GM23338 (cell line): ENCODE data around the gene VASN. TPM values are rescaled to one million over a fixed set of nuclear protein-coding genes. Genes with fewer than 3 reads are reported as not detected.

Source experiments
- polyA plus RNA-seq: library from polyadenylated mRNA; unstranded; fragments of >200 nt; fragmentation: Nextera tagmentation; extraction: Ambion mirVana; gene quantifications from 2 replicates; pipeline ENCODE4 v1.2.1, GENCODE V29; 2016
- small RNA-seq: library from RNA; depleted of rRNA; stranded (forward); fragments of <200 nt; gene quantifications from one replicate; pipeline ENCODE3, GENCODE V24; 2014; ENCODE audit warnings: low replicate concordance
- total RNA-seq: library from RNA; depleted of rRNA; stranded (reverse); fragments of >200 nt; shearing (Covaris generic); gene quantifications from 2 replicates; pipeline ENCODE4 v1.2.3, GENCODE V29; 2014; rRNA removed

The VASN gene
- total and polyA plus RNA-seq, 2 experiments from 2014 or later, result 8.0 to 15.5 TPM

Small RNAs within 50 kb of the gene (small RNA-seq; reads per million reads assigned to genes)
- gene AC012676.2, result not detected

Other genes starting within 250 kb of the VASN start
- gene SRL, start 129.8 kb upstream of the VASN start, total RNA-seq, result not detected in 2 replicates
- gene SRL, start 129.8 kb upstream of the VASN start, polyA plus RNA-seq, result not detected in 2 replicates
- gene TFAP4, start 98.8 kb upstream of the VASN start, total RNA-seq, result 19.3 and 20.7 TPM in 2 replicates
- gene TFAP4, start 98.8 kb upstream of the VASN start, polyA plus RNA-seq, result 8.6 and 9.6 TPM in 2 replicates
- gene GLIS2, start 55.8 kb upstream of the VASN start, total RNA-seq, result 9.0 and 10.2 TPM in 2 replicates
- 8.2 and 8.8 TPM in 2 replicates for gene GLIS2, start 55.8 kb upstream of the VASN start, polyA plus RNA-seq
- gene PAM16, start 20.5 kb upstream of the VASN start, total RNA-seq, result 84.1 and 113 TPM in 2 replicates
- gene PAM16, start 20.5 kb upstream of the VASN start, polyA plus RNA-seq, result 283 and 331 TPM in 2 replicates
- gene CORO7, start 44.7 kb downstream of the VASN start, total RNA-seq, result 40.5 and 46.4 TPM in 2 replicates
- gene CORO7, start 44.7 kb downstream of the VASN start, polyA plus RNA-seq, result 14.2 and 19.1 TPM in 2 replicates
- gene DNAJA3, start 54.0 kb downstream of the VASN start, total RNA-seq, result 75.5 and 75.9 TPM in 2 replicates
- 46.6 and 56.3 TPM in 2 replicates for gene DNAJA3, start 54.0 kb downstream of the VASN start, polyA plus RNA-seq
- 51.8 and 61.7 TPM in 2 replicates for gene NMRAL1, start 102.8 kb downstream of the VASN start, total RNA-seq
- gene NMRAL1, start 102.8 kb downstream of the VASN start, polyA plus RNA-seq, result 50.4 and 50.7 TPM in 2 replicates
- gene HMOX2, start 104.5 kb downstream of the VASN start, total RNA-seq, result 30.1 and 33.0 TPM in 2 replicates
- 38.1 and 40.9 TPM in 2 replicates for gene HMOX2, start 104.5 kb downstream of the VASN start, polyA plus RNA-seq
- gene CDIP1, start 166.9 kb downstream of the VASN start, total RNA-seq, result 56.3 and 57.6 TPM in 2 replicates
- 38.2 and 39.2 TPM in 2 replicates for gene CDIP1, start 166.9 kb downstream of the VASN start, polyA plus RNA-seq
- gene C16orf96, start 184.5 kb downstream of the VASN start, total RNA-seq, result 1.2 and 2.2 TPM in 2 replicates
- gene C16orf96, start 184.5 kb downstream of the VASN start, polyA plus RNA-seq, result 0.09 and 0.37 TPM in 2 replicates
- 32.2 and 32.8 TPM in 2 replicates for gene UBALD1, start 243.0 kb downstream of the VASN start, total RNA-seq
- gene UBALD1, start 243.0 kb downstream of the VASN start, polyA plus RNA-seq, result 20.7 and 23.9 TPM in 2 replicates